Measurements from ENCODE around the gene CRISPLD2.

DNA sequence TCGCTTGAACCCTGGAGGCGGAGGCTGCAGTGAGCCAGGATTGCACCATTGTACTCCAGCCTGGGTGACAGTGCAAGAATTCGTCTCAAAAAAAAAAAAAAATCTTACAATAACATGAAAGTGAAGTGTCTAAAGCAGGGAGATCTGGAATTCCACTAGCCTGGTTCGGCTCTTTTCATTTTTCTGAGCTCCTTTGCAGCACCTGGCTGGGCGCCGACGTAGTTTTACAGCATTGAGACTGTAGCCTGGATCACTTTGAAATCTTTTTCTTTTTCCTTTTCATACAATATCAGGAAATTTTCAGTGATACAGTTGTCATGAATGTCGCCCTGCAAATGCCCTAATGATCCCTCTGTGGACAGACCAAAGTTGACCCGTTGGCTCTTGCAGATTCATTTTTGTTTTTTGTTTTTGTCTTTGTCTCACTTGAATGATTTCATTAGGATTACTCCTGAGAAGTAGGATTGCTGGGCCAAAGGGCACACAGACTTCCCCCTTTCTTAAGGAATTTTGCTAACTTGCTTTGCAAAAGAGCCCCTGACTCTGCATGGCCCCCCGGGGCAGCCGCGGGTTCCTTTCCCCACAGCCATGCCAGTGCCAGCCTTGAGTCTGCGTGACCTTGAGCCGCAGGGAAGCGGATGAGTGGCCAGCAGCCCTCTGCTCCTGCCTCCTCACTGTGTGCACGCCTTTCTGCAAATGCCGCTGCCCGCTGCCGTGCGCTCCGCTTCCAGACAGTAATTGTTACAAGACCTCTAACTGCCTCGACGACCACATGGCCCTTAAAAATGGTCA lies 28.0 kb downstream of the CRISPLD2 start:
- no peak for TF ChIP-seq EZH2 (optimal IDR thresholded peaks at IDR 0.05; ENCODE audit: low read depth, low read length)
- TF ChIP-seq, protein P1, sequence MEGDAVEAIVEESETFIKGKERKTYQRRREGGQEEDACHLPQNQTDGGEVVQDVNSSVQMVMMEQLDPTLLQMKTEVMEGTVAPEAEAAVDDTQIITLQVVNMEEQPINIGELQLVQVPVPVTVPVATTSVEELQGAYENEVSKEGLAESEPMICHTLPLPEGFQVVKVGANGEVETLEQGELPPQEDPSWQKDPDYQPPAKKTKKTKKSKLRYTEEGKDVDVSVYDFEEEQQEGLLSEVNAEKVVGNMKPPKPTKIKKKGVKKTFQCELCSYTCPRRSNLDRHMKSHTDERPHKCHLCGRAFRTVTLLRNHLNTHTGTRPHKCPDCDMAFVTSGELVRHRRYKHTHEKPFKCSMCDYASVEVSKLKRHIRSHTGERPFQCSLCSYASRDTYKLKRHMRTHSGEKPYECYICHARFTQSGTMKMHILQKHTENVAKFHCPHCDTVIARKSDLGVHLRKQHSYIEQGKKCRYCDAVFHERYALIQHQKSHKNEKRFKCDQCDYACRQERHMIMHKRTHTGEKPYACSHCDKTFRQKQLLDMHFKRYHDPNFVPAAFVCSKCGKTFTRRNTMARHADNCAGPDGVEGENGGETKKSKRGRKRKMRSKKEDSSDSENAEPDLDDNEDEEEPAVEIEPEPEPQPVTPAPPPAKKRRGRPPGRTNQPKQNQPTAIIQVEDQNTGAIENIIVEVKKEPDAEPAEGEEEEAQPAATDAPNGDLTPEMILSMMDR (IDR thresholded peaks at IDR 0.05; ENCODE audit: low read length), result no peak
